NCI-H82 (cell line): ENCODE measurements around the gene COMP.

Experiments used
- DNase-seq: peaks from one replicate; lab custom pipeline; 2025; lab: John Stamatoyannopoulos, UW

The COMP gene

DNA sequence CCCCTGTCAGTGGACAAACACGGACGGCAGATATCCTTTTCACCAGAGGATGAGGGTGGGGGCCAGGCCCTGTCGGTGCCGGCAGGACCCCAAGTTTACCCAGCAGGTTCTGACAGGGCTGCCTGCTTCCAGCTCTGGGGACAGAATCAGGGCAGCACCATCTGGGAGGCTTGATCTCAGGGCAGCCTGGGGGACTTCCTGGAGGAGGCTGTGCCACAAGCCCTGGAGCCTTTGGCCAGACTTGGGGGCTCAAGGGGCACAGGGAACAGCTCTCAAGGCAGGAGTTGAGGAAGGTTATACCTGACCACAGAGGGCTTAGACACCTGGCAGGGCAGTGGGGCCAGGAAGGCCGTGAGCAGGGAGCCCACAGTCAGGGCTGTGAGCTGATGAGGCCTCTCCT, 45.2 kb downstream of the COMP start:
- DNase-seq, result no peak

GRCh38 chr19:18745012-18745735, 45.9 kb downstream of the COMP start:
- DNase-seq, result no peak

DNA sequence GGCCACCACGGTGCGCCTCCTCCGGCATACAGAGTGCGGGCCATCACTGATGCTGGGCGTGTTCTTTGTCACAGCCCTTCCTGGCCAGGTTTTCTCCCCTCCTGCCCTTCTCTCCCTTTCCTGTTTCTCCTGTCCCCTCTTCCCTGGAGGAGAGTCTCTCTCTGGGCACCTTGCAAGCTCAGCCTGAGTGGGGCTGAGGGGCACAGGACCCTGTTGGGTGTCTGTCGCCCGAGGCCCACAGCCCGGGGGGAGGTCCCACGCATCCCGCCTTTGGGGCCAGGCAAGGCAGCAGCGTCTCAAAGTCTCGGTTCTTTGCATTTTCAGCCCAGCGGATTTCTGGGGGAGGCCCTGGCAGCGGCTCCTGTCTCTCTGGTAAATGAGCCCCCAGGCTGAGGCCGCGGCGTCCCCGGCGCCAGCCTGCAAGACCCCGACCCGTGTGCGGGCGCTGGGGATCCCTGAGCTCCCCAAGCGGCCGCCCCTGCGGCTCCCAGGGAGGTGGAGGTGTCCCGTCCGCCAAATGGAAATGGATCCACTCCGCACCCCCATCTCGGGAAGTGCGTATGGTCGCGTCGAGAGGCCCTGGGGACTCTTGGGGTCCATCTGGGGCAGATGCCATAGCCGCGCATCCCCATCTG, 47.2 kb downstream of the COMP start:
- no peak for DNase-seq

DNA sequence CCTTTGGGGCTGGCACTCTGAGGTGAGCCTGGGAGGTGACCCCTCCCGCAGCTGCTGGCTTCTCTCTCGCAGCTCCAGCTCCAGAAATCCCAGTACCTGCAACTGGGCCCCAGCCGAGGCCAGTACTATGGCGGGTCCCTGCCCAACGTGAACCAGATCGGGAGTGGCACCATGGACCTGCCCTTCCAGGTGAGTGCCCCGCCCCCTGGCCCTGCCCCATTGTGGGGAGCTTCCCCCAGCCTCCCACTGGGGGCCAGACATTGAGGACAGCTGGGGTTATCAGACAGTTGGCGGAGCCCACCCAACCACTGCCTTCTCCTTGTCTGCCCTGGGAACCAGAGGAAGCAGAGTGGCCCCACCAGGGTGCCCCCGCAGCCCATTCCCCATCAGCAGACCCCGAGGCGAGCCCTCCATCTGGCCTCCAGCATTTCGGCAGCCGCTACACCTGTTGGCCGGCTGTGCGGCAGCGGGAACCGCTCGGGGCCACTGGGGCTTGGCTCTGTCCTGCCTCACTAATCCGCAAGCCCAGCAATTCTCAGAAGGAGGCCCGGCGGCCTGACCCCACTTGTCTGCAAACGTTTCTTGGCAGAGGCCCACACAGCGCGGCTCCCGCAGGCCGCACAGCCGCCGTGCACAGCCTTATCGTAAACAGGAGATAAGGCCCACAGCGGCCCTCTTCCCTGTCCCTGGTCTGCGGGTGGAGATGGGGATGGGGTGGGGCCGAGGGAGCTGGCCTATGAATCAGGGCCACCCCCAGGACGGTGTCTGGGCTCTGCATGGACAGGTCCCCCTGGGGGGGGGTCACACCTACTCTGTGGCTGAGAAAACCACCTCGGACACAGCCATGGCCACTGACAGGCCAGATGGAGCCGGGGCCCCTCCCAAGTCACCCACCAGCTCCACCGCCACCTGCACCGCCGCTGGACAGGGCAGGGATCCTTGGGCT, 48.0 kb downstream of the COMP start:
- peak; percentile 42 for DNase-seq

- no peak for DNase-seq
Measured at GRCh38 chr19:18742324-18742723, 48.8 kb downstream of the COMP start.

- DNase-seq, result no peak
Measured at GRCh38 chr19:18741124-18742121, 49.7 kb downstream of the COMP start.

DNA sequence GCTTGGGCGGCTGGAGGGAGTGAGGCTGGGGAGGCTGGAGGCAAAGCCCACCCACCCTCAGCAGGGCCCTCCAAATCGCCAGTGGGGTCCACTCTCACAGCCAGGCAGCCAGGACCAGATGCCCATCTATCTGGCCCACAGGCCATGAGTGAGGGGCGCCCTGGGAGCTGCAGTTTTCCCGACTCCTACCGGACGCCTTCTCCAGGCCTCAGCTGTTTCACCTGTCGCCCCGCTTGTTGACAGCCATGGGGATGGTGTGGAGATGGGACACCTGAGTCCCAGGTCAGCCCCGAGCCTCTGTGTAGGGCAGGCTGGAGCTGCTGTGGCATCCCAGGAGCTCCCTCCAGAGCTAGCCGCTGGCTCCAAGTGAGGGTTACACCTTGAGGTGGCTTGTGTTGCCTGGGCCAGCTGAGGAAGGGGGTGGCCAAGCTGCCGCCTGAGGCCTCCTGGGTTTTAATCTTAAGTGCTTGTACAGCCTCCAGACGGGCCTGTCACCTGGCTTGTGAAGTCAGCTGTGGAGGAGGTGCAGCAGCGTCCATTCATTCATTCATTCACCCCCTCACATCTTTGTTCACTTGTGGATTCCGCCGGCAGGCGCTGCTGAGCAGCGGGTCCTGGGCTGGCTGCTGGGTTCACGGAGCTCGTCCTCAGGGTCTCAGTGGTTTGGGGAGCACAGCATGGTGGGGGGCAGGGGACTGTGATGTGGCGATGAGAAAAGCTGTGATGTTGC, 52.0 kb downstream of the COMP start:
- DNase-seq, result peak; percentile 54

DNA sequence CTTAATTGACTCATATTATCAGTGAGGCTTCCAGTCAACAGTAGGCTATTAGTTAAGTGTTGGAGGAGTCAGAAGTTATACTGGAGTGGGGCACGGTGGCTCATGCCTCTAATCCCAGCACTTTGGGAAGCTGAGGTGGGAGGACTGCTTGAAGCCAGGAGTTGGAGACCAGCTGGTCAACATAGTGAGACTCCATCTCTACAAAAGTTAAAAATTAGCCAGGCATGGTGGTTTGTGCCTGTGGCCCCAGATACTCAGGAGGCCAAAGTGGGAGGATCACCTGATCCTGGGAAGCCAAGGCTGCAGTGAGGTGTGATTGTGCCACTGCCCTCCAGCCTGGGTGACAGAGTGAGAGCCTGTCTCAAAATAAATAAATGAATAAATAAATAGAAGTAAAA, 53.2 kb downstream of the COMP start:
- DNase-seq, result peak; percentile 67

- DNase-seq, result peak; percentile 69
Measured at GRCh38 chr19:18737337-18737953, 53.7 kb downstream of the COMP start.

DNA sequence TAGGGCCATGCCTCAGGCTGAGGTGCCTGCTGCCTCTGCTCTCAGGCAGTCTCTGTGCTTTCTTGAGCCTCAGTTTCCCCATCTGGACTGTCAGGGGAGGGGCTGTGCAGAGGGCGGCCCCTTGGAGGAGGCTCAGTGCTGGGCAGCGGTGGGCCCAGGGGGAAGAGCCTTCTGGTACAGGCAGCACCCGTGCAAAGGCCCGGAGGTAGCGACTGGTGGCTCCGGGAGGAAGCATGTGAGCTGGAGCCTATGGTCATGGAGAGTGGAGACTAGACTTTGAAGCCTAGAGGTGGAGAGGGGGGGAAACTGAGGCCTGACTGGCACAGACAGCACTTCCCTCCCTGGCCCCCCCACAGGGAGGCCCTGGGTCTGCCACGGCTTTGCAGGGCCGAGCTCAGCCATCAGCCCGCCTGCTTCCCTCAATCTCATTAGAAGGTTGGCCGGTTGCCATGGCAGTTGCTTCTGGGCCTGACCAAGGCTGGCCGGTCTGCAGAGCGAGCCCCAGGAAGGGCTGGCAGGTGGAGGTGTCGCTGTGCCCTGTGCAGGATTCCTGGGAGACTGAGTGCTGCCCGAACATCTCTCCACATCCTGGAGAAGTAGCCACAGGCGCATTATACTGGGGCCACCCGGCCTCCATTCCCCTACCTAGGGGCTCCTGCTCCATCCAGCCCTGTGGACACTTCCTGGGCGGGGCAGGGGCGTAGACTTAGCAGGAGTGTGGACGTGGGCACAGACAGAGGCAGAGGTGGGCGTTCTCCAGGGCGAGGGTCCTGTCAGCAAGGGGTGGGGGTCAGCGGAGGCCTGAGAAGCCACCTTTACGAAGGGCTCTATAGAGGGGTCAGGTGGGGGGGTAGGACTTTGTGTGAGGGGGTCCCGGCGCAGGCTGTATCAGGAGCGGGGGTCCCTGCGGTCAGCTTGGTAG, 54.4 kb downstream of the COMP start:
- peak; percentile 92 for DNase-seq

- DNase-seq, result no peak
Measured at GRCh38 chr19:18735752-18736151, 55.4 kb downstream of the COMP start.

DNA sequence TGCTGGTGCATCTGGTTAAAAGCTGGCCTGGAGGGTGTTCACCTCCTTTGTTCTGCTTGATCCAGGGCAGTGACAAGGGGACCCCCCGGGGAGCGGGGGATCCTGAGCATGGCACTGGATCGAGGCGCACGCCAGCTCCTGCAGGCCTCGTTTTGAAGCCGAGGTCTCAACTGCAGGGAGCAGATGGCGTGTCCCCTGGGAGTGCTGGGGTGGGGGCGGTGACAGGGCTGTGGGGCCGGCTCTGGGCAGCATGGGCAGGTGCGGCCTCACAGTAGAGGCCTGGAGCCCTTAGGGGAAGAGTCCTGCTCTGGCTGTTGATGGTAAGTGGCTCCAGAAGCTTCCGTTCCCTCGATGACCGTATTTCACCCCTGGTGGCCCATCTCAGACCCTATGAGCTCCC, 55.8 kb downstream of the COMP start:
- peak; percentile 98 for DNase-seq

DNA sequence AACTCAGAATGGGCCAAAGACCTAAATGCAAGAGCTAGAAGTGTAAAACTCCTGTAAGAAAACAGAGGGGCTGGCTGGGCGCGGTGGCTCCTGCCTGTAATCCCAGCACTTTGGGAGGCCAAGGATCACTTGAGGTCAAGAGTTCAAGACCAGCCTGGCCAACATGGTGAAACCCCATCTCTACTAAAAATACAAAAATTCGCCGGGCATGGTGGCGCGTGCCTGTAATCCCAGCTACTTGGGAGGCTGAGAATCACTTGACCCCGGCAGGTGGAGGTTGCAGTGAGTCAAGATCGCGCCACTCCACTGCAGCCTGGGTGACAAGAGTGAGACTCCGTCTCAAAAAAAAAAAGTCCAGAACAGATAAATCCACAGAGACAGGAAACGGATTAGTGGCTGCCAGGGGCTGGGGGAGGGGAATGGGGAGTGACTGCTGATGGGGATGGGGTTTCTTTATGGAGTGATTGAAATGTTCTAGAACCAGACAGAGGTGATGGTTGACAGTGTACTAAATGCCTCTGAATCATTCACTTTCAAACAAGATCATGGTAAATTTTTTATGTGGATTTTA, 57.3 kb downstream of the COMP start:
- peak; percentile 80 for DNase-seq

DNA sequence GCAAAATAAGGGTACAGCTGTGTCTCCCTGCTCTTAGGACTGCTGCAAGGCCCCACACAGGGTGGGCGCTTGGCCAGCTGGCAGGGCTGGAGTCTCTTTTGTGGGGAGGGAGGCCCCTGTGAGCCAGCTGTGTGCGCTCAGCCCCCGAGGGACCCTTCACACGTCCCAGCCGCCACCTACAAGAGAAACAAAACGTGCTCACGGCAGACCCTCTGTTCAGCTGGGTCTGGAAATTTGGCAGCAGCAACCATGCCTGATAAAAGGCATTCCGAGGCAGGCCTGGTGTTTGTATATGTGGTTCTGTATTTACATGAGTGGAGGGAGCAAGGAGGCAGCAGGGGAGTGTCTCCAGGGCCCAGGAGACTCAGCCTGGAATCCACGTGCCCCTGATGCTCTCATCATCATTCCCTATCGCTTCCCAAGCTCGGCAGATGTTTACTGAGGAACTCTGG, 57.9 kb downstream of the COMP start:
- DNase-seq, result peak; percentile 80
